Gastrocnemius medialis (tissue), 4 donors: ENCODE measurements around the gene ZNF33A.

ENCODE experiments used
- POLR2A ChIP-seq, 2 donors: fragments of 450-650 bp; IDR thresholded peaks; one replicate each; pipeline ENCODE4 v1.6.1; 2017; ENCODE audit warnings: antibody characterized with exemption in 2 of 2, mild to moderate bottlenecking in 2 of 2, moderate library complexity in 2 of 2
- TF ChIP-seq, protein P1 (sequence below), 5 experiments: fragments of 450-650 bp in 3 of 5; fragments of 200-600 bp in 2 of 5; sonication (generic) in 2 of 5; IDR thresholded peaks in 4 of 5; conservative IDR thresholded peaks in 1 of 5; 1 replicate in 4 of 5; 2 replicates in 1 of 5; pipeline ENCODE4 v1.5.1; 2016 to 2019; ENCODE audit warnings: antibody characterized with exemption in 5 of 5, mild to moderate bottlenecking in 3 of 5, moderate library complexity in 3 of 5

- no peak for TF ChIP-seq POLR2A (IDR thresholded peaks at IDR 0.05)
- TF ChIP-seq, protein P1, sequence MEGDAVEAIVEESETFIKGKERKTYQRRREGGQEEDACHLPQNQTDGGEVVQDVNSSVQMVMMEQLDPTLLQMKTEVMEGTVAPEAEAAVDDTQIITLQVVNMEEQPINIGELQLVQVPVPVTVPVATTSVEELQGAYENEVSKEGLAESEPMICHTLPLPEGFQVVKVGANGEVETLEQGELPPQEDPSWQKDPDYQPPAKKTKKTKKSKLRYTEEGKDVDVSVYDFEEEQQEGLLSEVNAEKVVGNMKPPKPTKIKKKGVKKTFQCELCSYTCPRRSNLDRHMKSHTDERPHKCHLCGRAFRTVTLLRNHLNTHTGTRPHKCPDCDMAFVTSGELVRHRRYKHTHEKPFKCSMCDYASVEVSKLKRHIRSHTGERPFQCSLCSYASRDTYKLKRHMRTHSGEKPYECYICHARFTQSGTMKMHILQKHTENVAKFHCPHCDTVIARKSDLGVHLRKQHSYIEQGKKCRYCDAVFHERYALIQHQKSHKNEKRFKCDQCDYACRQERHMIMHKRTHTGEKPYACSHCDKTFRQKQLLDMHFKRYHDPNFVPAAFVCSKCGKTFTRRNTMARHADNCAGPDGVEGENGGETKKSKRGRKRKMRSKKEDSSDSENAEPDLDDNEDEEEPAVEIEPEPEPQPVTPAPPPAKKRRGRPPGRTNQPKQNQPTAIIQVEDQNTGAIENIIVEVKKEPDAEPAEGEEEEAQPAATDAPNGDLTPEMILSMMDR (IDR thresholded peaks at IDR 0.05 in 4 of 5, conservative IDR thresholded peaks at IDR 0.05 in 1 of 5) = no peak
Observed at GRCh38 chr10:38076687-38077086, 66.2 kb downstream of the ZNF33A start.
